NT2/D1 (cell line): ENCODE measurements around the gene IL17REL.

ENCODE experiments used
- YY1 ChIP-seq: IDR thresholded peaks from 2 replicates; pipeline ENCODE4 v1.6.1; 2011; ENCODE audit not compliant: insufficient read length, insufficient read depth
- ZNF274 ChIP-seq: IDR thresholded peaks from 2 replicates; pipeline ENCODE4 v1.6.1; 2011; ENCODE audit warnings: mild to moderate bottlenecking, low read depth, low read length

DNA sequence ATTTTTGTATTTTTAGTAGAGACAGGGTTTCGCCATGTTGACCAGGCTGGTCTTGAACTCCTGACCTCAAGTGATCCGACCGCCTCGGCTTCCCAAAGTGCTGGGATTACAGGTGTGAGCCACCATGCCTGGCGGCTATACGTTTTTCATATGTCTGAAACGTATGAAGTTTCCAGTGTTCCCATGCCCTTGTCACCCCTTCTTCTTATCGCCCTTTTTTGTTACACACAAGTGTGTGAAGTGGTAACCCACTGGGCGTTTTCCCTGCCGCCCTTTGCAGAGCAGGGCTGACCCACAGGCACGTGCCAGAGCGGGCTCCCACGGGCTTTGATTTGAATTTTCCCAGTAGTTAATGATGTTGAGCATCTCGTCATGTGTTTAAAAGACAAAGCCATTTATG is 35.0 kb downstream of the IL17REL start:
- TF ChIP-seq YY1: no peak
- TF ChIP-seq ZNF274: no peak
